NCI-H446 (cell line): Measurements from ENCODE around the gene DDHD1.
"Not testable (repeated sequence)": the region's sequence is repeated elsewhere in the genome, so short reads cannot be mapped to it uniquely, and the experiment has no call there.

Experiments used
- DNase-seq, 2 experiments: peaks; one replicate each; lab custom pipeline; 2025; lab: John Stamatoyannopoulos, UW

The DDHD1 gene

GRCh38 chr14:53152184-53152886 is 788 bp downstream of the DDHD1 start:
- DNase-seq: no peak

GRCh38 chr14:53151523-53152183 is 1.5 kb downstream of the DDHD1 start:
- DNase-seq: peak in 1 of 2 experiments; percentile 18

GRCh38 chr14:53149668-53150316 is 3.3 kb downstream of the DDHD1 start:
- no peak for DNase-seq

GRCh38 chr14:53148671-53149070 is 4.5 kb downstream of the DDHD1 start:
- no peak for DNase-seq

GRCh38 chr14:53147893-53148292 is 5.2 kb downstream of the DDHD1 start:
- DNase-seq: no peak

GRCh38 chr14:53147208-53147607 is 5.9 kb downstream of the DDHD1 start:
- DNase-seq: no peak

GRCh38 chr14:53146739-53147138 is 6.4 kb downstream of the DDHD1 start:
- DNase-seq: no peak

- no peak for DNase-seq
Measured at GRCh38 chr14:53144244-53144643, 8.9 kb downstream of the DDHD1 start.

- DNase-seq: no peak
Measured at GRCh38 chr14:53140585-53140984, 12.5 kb downstream of the DDHD1 start.

- no peak for DNase-seq
Measured at GRCh38 chr14:53137568-53138203, 15.4 kb downstream of the DDHD1 start.

GRCh38 chr14:53130491-53130890 is 22.6 kb downstream of the DDHD1 start:
- DNase-seq: not testable (repeated sequence)

- no peak for DNase-seq
Measured at GRCh38 chr14:53128303-53129028, 24.7 kb downstream of the DDHD1 start.

- DNase-seq: no peak
Measured at GRCh38 chr14:53127832-53128231, 25.3 kb downstream of the DDHD1 start.

- DNase-seq: no peak
Measured at GRCh38 chr14:53127151-53127550, 26.0 kb downstream of the DDHD1 start.

- no peak for DNase-seq
Measured at GRCh38 chr14:53126731-53127130, 26.4 kb downstream of the DDHD1 start.

- no peak for DNase-seq
Measured at GRCh38 chr14:53124786-53125185, 28.3 kb downstream of the DDHD1 start.

- DNase-seq: not testable (repeated sequence)
Measured at GRCh38 chr14:53121419-53121818, 31.7 kb downstream of the DDHD1 start.

- DNase-seq: not testable (repeated sequence)
Measured at GRCh38 chr14:53117479-53117878, 35.6 kb downstream of the DDHD1 start.

- no peak for DNase-seq
Measured at GRCh38 chr14:53113989-53114388, 39.1 kb downstream of the DDHD1 start.

GRCh38 chr14:53110096-53110495 is 43.0 kb downstream of the DDHD1 start:
- no peak for DNase-seq

GRCh38 chr14:53109105-53110041 is 43.8 kb downstream of the DDHD1 start:
- DNase-seq: no peak
